Choroid plexus epithelial cell (primary cell): ENCODE data around the gene KDF1.

ENCODE experiments used
- DNase-seq: peaks from one replicate; pipeline ENCODE4 v3.0.0-alpha.2; 2010; ENCODE audit warnings: low read depth
- H3K4me3 ChIP-seq: 2 replicates; pipeline ENCODE4 v1.5.1; 2011; ENCODE audit warnings: low read depth, mild to moderate bottlenecking, control low read depth, low read length, moderate library complexity
- TF ChIP-seq, protein P1 (sequence below): conservative IDR thresholded peaks from 2 replicates; pipeline ENCODE4 v1.5.1; 2011; ENCODE audit warnings: low read depth, mild to moderate bottlenecking, control low read depth, inconsistent platforms, low read length, moderate library complexity

KDF1 gene, protein sequence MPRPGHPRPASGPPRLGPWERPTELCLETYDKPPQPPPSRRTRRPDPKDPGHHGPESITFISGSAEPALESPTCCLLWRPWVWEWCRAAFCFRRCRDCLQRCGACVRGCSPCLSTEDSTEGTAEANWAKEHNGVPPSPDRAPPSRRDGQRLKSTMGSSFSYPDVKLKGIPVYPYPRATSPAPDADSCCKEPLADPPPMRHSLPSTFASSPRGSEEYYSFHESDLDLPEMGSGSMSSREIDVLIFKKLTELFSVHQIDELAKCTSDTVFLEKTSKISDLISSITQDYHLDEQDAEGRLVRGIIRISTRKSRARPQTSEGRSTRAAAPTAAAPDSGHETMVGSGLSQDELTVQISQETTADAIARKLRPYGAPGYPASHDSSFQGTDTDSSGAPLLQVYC

DNA sequence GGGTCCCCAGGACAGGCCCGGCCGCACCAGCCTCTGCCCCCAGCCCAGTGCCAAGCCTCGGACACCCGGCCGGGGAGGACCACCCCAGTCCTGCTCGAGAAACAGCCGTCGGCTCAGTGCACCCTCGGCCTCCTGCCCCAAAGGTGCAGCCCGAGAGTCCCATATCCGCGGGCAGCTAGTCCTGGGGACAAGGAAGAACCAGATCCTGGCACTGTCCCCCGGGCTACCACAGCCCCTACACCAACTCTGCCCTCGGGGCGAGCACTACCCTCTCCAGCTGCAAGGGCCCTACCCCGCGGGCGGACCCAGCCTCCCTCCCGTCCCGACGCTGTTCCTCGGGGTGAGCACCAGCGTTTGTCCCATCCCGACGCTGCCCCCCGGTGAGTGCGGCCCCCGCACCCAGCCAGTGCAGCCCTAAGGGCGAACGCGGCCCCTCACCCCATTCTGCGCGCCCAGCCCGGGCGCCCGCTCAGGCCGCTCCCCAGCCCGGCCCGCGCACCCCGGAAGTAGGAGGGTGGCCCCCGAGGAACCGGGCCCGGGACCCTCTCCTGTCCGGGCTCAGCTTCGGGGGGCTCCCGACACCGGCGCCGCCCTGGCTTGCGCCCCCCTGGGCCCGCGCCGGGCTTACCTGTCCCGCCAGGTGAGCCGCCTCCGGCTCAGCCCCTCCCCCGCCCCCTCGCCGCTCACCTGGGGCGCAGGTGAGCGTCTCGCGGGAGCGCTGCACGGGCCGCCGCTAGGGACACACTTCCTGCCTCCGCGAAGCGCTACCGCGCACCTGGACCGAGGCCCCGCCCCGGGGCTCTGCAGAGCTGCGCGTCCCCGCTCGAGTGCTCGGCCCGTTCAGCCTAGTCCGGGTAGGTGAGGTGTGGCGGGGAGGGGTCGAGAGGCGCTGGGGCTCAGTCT lies at the start of gene KDF1:
Gene KDF1 (minus strand): TSS at position 747 of the 903 bp plus-strand sequence. CDS start 8,088 bp downstream, outside the sequence.
- TF ChIP-seq, protein P1, sequence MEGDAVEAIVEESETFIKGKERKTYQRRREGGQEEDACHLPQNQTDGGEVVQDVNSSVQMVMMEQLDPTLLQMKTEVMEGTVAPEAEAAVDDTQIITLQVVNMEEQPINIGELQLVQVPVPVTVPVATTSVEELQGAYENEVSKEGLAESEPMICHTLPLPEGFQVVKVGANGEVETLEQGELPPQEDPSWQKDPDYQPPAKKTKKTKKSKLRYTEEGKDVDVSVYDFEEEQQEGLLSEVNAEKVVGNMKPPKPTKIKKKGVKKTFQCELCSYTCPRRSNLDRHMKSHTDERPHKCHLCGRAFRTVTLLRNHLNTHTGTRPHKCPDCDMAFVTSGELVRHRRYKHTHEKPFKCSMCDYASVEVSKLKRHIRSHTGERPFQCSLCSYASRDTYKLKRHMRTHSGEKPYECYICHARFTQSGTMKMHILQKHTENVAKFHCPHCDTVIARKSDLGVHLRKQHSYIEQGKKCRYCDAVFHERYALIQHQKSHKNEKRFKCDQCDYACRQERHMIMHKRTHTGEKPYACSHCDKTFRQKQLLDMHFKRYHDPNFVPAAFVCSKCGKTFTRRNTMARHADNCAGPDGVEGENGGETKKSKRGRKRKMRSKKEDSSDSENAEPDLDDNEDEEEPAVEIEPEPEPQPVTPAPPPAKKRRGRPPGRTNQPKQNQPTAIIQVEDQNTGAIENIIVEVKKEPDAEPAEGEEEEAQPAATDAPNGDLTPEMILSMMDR, result no peak
- peak within 1 kb of the TSS; percentile 54 for H3K4me3 ChIP-seq
- DNase-seq, result no peak

DNA sequence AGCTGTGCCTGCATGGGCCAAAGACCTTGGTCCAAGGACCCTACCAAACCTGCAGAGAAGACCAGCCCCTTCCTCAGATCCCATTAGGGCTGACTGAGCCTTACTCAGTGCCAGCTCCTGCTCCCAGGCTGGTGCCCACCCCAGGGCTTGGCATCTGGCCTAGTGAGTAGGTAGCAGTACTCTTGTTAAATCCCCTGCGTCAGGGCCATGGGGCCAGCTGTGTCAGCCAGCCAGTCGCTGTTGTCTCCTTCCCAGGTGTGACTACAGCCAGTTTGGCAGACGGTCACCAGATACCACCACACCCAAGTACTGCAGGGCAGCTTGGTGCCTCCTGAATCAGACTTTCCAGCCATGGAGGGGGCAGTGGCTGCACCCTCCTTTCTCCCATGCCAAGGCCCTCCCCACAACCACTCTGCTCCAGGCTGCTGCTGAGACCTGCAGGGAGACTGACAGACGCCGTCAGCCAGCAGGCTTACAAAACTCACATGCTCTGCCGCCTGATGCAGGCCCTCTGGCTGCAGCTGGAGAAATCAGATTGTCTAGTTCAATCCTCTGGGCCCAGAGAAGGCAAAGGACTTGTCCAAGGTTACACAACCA lies 49.4 kb upstream of the KDF1 start:
- TF ChIP-seq, protein P1, result peak; percentile 21
- DNase-seq, result no peak
- H3K4me3 ChIP-seq, result no peak overlapping the region

DNA sequence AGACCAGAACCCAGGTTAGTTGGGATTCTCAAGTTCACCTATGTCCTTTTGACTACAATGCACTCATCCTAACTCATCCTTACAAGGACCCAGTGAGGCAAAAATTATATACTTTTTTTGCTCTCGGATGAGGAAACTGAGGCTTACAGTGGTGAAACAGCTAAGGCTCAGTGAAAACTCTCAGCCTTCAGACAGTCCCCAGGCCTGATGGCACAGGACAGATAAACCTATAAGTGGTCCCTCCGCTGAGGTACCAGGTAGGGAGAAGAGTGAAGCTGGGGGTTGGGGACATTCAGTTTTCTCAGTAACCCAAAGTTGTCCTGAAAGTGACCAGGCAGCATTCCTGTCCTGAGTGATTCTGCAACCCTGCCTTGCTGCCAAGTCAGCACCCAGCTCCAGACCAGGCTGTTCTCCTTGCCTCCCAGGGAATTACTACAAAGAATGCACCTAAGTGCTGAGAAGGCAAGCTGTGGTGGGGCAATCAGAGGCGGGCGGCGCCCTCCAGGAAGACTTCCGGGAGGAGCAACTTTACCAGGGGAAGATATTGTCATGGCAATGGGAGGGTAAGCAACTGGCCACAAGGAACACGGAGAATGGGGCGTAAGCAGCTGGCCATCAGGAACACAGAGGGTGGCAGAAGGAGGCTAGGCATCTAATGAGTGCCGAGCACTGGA lies 47.8 kb upstream of the KDF1 start:
- TF ChIP-seq, protein P1, result no peak
- H3K4me3 ChIP-seq, result no peak overlapping the region
- DNase-seq, result no peak

DNA sequence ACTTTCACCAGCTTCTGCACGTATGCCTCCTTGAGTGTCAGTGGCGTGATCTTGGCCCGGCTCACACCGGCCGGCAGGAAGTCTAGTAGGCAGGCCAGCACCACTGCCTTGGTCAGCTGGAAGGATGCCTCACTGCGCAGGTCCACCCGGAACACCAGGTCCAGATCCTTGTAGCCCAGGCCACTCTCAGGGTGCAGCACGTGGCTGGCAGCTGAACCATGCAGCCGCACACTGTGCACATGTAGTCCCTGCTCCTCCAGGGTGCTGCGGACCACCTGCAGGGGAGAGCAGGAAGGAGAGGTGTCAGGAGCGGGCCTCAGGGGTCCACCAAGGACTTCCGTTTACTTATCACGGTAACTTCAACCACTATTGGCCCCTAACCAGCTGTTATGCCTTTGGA lies 46.4 kb upstream of the KDF1 start:
- no peak overlapping the region for H3K4me3 ChIP-seq
- TF ChIP-seq, protein P1, result no peak
- DNase-seq, result no peak

DNA sequence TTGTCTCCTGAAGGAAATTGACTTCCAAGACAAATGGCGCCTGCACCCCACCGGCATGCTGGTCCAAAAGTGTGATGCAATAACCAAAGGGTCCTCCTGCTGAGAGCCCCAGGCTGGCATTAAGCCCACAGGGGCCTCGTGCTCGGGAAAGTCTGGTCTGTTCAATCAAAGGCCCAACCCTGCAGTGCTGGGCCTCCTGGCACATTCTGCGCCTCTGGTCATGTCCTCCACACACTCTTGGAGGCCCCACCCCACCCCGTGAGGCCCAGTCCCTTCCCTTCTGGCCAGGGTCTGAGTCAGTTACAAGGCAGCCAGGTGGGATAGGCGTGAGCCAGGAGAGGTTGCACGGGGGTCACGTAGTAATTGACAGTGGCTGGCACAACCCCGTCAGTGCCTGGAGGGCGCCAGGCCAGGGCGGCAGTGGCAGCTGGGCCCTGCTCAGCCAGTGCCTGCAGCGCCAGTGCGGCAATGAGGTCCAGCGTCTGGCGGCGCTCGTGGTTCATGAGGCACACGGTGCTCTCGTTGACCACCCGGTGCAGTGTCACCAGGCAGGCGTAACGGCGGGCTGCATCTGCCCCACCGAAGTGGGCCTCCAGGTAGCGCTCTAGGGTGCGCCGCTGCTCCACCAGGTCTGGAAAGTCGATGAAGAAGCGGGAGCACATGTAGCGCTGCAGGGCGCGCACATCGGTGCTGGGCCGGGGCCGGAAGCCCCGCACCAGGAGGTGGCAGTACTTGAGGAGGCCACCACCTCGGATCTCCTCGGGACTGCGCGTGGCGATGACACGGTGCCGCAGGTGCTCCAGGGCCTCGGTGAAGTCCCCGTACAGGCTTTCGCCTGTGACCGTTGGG lies 45.6 kb upstream of the KDF1 start:
- DNase-seq, result no peak
- TF ChIP-seq, protein P1, result no peak
- H3K4me3 ChIP-seq, result no peak overlapping the region

DNA sequence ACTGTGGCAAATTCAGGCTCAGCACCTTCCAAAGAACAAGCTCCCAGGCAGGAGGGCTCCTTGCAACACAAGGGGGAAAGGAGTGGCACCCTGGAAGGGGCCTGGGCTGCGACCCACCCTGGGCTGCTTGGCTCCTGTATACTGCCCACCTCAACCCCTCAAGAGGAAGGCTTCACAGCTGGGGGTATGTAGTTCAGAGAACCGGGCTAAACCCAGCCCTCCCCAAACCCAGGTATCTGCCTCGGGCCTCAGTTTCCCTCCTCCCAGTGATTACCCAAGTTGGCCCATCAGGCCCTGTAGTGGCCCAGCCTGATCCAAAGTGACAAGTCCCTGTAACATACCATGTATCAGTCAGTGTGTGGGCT lies 44.9 kb upstream of the KDF1 start:
- H3K4me3 ChIP-seq, result no peak overlapping the region
- TF ChIP-seq, protein P1, result no peak
- DNase-seq, result no peak
